ENCODE data around the gene UGT8. TPM values are rescaled to one million over a fixed set of nuclear protein-coding genes. Genes with fewer than 3 reads are reported as not detected.

UGT8 gene
- polyA plus RNA-seq, 1 of the 3 experiments (the other 2 are of a cell fraction): not detected

- H3K9me2 ChIP-seq: no peaks in the 10 kb centered on the region
- no peak for DNase-seq
- no peaks in the 10 kb centered on the region for H3K27me3 ChIP-seq (ENCODE audit: insufficient read depth)
- no peak overlapping the region for H3K4me3 ChIP-seq (ENCODE audit: low read depth in 2 of 2, low read length in 1 of 2)
- no peaks in the 10 kb centered on the region for H3K4me1 ChIP-seq (ENCODE audit: control insufficient read depth in 1 of 2, insufficient read depth in 2 of 2, low read depth in 1 of 2, low read length in 1 of 2)
- no peak for TF ChIP-seq REST (IDR thresholded peaks at IDR 0.05; ENCODE audit: low read depth, low read length)
- no peak for TF ChIP-seq ELF1 (IDR thresholded peaks at IDR 0.05)
- no peak for TF ChIP-seq FOXM1 (IDR thresholded peaks at IDR 0.05; ENCODE audit: low read depth)
- no peak for TF ChIP-seq TCF12 (IDR thresholded peaks at IDR 0.05)
- TF ChIP-seq SMC3 (IDR thresholded peaks at IDR 0.05; ENCODE audit: low read depth, low read length): no peak
- no peak for TF ChIP-seq FOSL2 (IDR thresholded peaks at IDR 0.05; ENCODE audit: borderline replicate concordance, low read depth)
- ChIA-PET POLR2A (no interaction called here), CTCF (no interaction called here)
- H3K9ac ChIP-seq: no peak overlapping the region
- no peaks in the 10 kb centered on the region for H3K79me2 ChIP-seq (ENCODE audit: insufficient read depth)
- no peaks in the 10 kb centered on the region for H3K9me3 ChIP-seq
- no peaks in the 10 kb centered on the region for H3K36me3 ChIP-seq (replicated peaks in 1 of 2; ENCODE audit: control insufficient read depth in 1 of 2, insufficient read depth in 2 of 2, low read length in 1 of 2)
- no peak overlapping the region for H2AFZ ChIP-seq (ENCODE audit: low read depth)
- H3K4me2 ChIP-seq: no peak overlapping the region
- H3K27ac ChIP-seq (ENCODE audit: low read depth in 2 of 2, low read length in 1 of 2): no peak overlapping the region
- WGBS (ENCODE audit: low lambda C conversion rate): 14% methylated on average over 5 of the region's 5 CpGs
- H4K20me1 ChIP-seq (ENCODE audit: insufficient read depth): no peaks in the 10 kb centered on the region
- no peaks in the 10 kb centered on the region for H3F3A ChIP-seq (replicated peaks; ENCODE audit: insufficient read depth)
These were observed 102.9 kb downstream of the UGT8 start for GRCh38 chr4:114701491-114701890.

GRCh38 chr4:114717432-114717831, 118.8 kb downstream of the UGT8 start:
- H3K4me3 ChIP-seq (ENCODE audit: low read depth in 2 of 2, low read length in 1 of 2): no peak overlapping the region
- TF ChIP-seq RCOR1 (IDR thresholded peaks at IDR 0.05; ENCODE audit: low read length) (no peak), ZBTB33 (IDR thresholded peaks at IDR 0.05; ENCODE audit: borderline replicate concordance, low read depth) (no peak), NRF1 (IDR thresholded peaks at IDR 0.05; ENCODE audit: low read depth, low read length) (no peak), RXRA (IDR thresholded peaks at IDR 0.05; ENCODE audit: borderline replicate concordance, low read depth) (no peak), USF1 (IDR thresholded peaks at IDR 0.05; ENCODE audit: borderline replicate concordance, low read depth) (no peak), MEF2A (IDR thresholded peaks at IDR 0.05; ENCODE audit: borderline replicate concordance, low read depth) (no peak), CHD2 (IDR thresholded peaks at IDR 0.05; ENCODE audit: low read length, partially characterized antibody) (no peak)
- no peaks in the 10 kb centered on the region for H3K27me3 ChIP-seq (ENCODE audit: insufficient read depth)
- no peak overlapping the region for H2AFZ ChIP-seq (ENCODE audit: low read depth)
- H3K9me3 ChIP-seq: no peaks in the 10 kb centered on the region
- ChIA-PET POLR2A (no interaction called here), CTCF (no interaction called here)
- no peak for DNase-seq
- no peaks in the 10 kb centered on the region for H3K36me3 ChIP-seq (replicated peaks in 1 of 2; ENCODE audit: control insufficient read depth in 1 of 2, insufficient read depth in 2 of 2, low read length in 1 of 2)
- H3K79me2 ChIP-seq (ENCODE audit: insufficient read depth): no peaks in the 10 kb centered on the region
- H4K20me1 ChIP-seq (ENCODE audit: insufficient read depth): no peaks in the 10 kb centered on the region
- no peak overlapping the region for H3K27ac ChIP-seq (ENCODE audit: low read depth in 2 of 2, low read length in 1 of 2)
- H3K9me2 ChIP-seq: no peaks in the 10 kb centered on the region
- H3F3A ChIP-seq (replicated peaks; ENCODE audit: insufficient read depth): no peaks in the 10 kb centered on the region
- H3K4me2 ChIP-seq: no peak overlapping the region
- no peaks in the 10 kb centered on the region for H3K4me1 ChIP-seq (ENCODE audit: control insufficient read depth in 1 of 2, insufficient read depth in 2 of 2, low read depth in 1 of 2, low read length in 1 of 2)
- no peak overlapping the region for H3K9ac ChIP-seq

All from SK-N-SH (cell line).